LNCaP clone FGC (cell line): Measurements from ENCODE around the gene FGGY.

Experiments
- DNase-seq: peaks from one replicate; pipeline ENCODE4 v3.0.0-alpha.2; 2011; ENCODE audit warnings: low read depth
- H3K4me3 ChIP-seq: 2 replicates; pipeline ENCODE4 v1.5.1; 2011; ENCODE audit warnings: mild to moderate bottlenecking, low read depth, low read length, control low read depth
- CTCF ChIP-seq: IDR thresholded peaks from 2 replicates; pipeline ENCODE4 v1.5.1; 2012; ENCODE audit warnings: mild to moderate bottlenecking; ENCODE audit not compliant: control insufficient read depth, insufficient read depth; ENCODE audit errors: extremely low read depth

The FGGY gene

GRCh38 chr1:59272507-59272906 lies 24.4 kb upstream of the FGGY start:
- no peak overlapping the region for H3K4me3 ChIP-seq
- no peak for DNase-seq
- no peak for TF ChIP-seq CTCF

- H3K4me3 ChIP-seq, result no peak overlapping the region
- TF ChIP-seq CTCF, result no peak
- DNase-seq, result no peak
Measured at GRCh38 chr1:59276439-59276851, 20.4 kb upstream of the FGGY start.

- no peak for TF ChIP-seq CTCF
- no peak for DNase-seq
- H3K4me3 ChIP-seq, result no peak overlapping the region
Measured at GRCh38 chr1:59278780-59279354, 18.0 kb upstream of the FGGY start.

- no peak for DNase-seq
- no peak overlapping the region for H3K4me3 ChIP-seq
- no peak for TF ChIP-seq CTCF
Measured at GRCh38 chr1:59279645-59280044, 17.2 kb upstream of the FGGY start.

- no peak for DNase-seq
- H3K4me3 ChIP-seq, result no peak overlapping the region
- no peak for TF ChIP-seq CTCF
Measured at GRCh38 chr1:59282951-59283350, 13.9 kb upstream of the FGGY start.

GRCh38 chr1:59285691-59286090 lies 11.2 kb upstream of the FGGY start:
- no peak for TF ChIP-seq CTCF
- DNase-seq, result no peak
- no peak overlapping the region for H3K4me3 ChIP-seq

- H3K4me3 ChIP-seq, result no peak overlapping the region
- no peak for TF ChIP-seq CTCF
- no peak for DNase-seq
Measured at GRCh38 chr1:59288046-59288445, 8.8 kb upstream of the FGGY start.
